HS-5 (cell line): ENCODE measurements around the gene DDX47.
"Not testable (repeated sequence)": the region's sequence is repeated elsewhere in the genome, so short reads cannot be mapped to it uniquely, and the experiment has no call there.

Experiments used
- DNase-seq: peaks from one replicate; pipeline ENCODE4 v3.0.0-alpha.2; 2012; ENCODE audit warnings: low read depth

The DDX47 gene

GRCh38 chr12:12823300-12823699, 10.2 kb downstream of the DDX47 start:
- no peak for DNase-seq

- no peak for DNase-seq
These were observed 10.7 kb downstream of the DDX47 start for GRCh38 chr12:12823811-12824210.

- no peak for DNase-seq
These were observed 22.4 kb downstream of the DDX47 start for GRCh38 chr12:12835378-12836146.

- DNase-seq = no peak
These were observed 23.4 kb downstream of the DDX47 start for GRCh38 chr12:12836571-12836970.

- no peak for DNase-seq
These were observed 24.1 kb downstream of the DDX47 start for GRCh38 chr12:12837025-12837812.

GRCh38 chr12:12837813-12838153, 24.6 kb downstream of the DDX47 start:
- DNase-seq = no peak

GRCh38 chr12:12839003-12839395, 25.9 kb downstream of the DDX47 start:
- no peak for DNase-seq

GRCh38 chr12:12839439-12839838, 26.3 kb downstream of the DDX47 start:
- not testable (repeated sequence) for DNase-seq

GRCh38 chr12:12839873-12840579, 26.9 kb downstream of the DDX47 start:
- DNase-seq = peak; percentile 77

GRCh38 chr12:12840580-12840899, 27.4 kb downstream of the DDX47 start:
- no peak for DNase-seq

GRCh38 chr12:12841428-12841827, 28.3 kb downstream of the DDX47 start:
- DNase-seq = not testable (repeated sequence)

- no peak for DNase-seq
These were observed 32.7 kb downstream of the DDX47 start for GRCh38 chr12:12845794-12846243.

GRCh38 chr12:12846780-12847179, 33.6 kb downstream of the DDX47 start:
- DNase-seq = not testable (repeated sequence)

- no peak for DNase-seq
These were observed 40.3 kb downstream of the DDX47 start for GRCh38 chr12:12853435-12853834.

- no peak for DNase-seq
These were observed 46.5 kb downstream of the DDX47 start for GRCh38 chr12:12859690-12860089.

- no peak for DNase-seq
These were observed 51.1 kb downstream of the DDX47 start for GRCh38 chr12:12864243-12864642.

GRCh38 chr12:12868477-12869235, 55.5 kb downstream of the DDX47 start:
- no peak for DNase-seq

GRCh38 chr12:12870465-12870864, 57.3 kb downstream of the DDX47 start:
- peak; percentile 96 for DNase-seq

- no peak for DNase-seq
These were observed 58.5 kb downstream of the DDX47 start for GRCh38 chr12:12871587-12872138.

GRCh38 chr12:12872139-12872933, 59.2 kb downstream of the DDX47 start:
- DNase-seq = no peak

GRCh38 chr12:12872934-12873275, 59.8 kb downstream of the DDX47 start:
- DNase-seq = no peak
